ENCODE results near the gene CERCAM.
"Not testable (repeated sequence)": the region's sequence is repeated elsewhere in the genome, so short reads cannot be mapped to it uniquely, and the experiment has no call there.

Gene CERCAM

DNA sequence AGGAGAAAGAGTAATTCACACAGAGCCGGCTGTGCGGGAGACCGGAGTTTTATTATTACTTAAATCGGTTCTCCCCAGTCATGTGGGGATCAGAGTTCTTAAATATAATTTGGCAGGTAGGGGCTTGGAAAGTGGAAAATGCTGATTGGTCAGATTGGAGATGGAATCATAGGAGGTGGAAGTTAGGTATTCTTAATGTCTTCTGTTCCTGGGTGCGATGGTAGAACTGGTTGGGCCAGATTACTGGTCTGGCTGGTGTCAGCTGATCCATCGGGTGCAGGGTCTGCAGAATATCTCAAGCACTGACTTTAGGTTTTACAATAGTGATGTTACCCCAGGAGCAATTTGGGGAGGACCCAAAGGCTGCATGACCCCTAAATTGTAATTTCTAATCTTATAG lies 4.6 kb upstream of the CERCAM start:
- no peak for DNase-seq (ENCODE audit: low read depth in 1 of 2, low spot score in 1 of 2)

DNA sequence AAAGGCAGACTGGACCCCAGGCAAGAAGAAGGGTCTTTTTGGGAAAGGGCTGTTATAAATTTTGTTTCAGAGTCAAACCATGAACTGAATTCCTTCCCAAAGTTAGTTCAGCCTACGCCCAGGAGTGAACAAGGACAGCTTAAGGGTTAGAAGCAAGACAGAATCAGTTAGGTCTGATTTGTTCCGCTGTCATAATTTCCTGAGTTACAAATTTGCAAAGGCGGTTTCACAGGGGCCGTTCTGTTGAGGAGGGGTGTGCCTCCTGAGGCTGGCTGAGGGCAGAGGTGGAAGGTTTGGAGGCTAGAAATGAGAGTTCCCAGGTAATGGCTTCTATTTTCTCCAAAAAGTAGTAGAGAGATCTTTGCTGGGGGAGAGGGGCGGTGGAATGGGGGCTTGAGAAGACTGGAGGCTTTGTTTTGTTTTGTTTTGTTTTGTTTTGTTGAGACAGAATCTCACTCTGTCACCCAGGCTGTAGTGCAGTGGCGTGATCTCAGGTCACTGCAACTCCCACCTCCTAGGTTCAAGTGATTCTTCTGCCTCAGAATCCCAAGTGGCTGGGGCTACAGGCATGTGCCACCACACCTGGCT lies 4.1 kb upstream of the CERCAM start:
- DNase-seq (ENCODE audit: low read depth in 1 of 2, low spot score in 1 of 2) = no peak

DNA sequence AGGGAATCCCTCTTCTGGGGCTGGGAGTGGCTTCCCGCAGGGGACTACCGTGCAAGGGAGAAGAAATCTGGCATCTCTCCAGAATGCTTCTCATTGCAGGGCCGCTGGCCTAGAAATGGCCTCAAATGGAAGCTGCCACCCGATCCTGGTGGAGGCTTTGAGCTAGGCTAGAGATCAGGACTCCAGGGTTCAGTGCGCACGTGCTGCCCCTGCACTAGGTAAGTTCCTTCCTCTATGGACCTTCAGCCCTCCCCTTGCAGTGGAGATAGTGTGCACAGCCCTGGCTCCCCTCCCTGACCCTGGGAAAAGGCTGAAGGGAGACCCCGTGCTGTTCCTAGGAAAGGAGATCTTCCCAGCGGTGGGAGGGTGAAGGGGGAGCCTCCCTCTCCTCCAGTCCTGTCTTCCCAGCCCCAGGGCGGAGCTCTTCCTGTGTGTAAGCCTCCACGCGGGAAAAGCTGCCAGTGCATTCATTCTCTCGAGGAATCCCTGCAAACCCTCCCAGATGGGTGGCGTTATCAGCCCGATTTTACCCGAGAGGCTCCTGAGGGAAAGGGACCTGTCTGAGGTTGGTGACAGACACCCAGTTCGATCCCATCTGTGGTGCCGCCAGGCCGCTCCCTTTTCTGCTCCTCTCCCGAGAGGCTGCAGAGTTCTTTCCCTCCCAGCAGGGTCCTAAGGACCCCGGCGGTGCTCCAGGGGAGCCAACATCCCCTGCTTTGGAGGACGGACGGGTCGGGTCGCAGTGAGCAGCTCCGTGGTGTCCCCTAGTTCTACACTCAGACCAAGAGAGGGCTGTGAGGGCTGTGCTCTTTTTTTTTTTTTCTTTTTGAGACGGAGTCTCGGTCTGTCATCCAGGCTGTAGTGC lies 1.4 kb upstream of the CERCAM start:
- DNase-seq (ENCODE audit: low read depth in 1 of 2, low spot score in 1 of 2) = no peak

DNA sequence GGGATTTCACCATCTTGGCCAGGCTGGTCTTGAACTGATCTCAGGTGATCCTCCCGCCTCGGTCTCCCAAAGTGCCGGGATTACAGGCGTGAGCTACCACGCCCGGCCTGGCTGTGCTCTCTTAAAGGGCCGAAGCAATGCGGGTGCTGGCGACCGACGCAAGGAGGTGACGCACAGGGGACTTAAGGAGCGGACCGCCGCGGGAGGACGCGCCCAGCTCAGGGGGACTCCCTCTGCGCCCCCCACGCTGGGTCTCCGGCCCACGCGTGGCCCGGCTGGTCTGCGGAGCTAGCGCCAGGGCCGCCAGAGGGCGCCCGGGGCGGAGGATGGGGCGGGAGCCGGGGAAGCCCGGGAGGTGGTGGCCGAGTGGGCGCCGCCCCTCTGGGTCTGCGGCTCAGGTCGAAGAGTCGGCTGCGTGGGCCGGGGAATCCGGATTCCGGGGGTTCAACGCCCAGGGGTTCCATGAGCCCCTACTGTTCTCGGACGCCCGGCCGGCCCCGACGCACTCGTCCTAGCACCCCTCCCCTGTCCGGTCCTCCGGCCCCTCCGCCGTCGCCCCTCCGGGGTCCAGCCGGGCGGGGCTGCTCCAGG lies 502 bp upstream of the CERCAM start:
- DNase-seq (ENCODE audit: low read depth in 1 of 2, low spot score in 1 of 2) = peak; percentile 9 to 22

DNA sequence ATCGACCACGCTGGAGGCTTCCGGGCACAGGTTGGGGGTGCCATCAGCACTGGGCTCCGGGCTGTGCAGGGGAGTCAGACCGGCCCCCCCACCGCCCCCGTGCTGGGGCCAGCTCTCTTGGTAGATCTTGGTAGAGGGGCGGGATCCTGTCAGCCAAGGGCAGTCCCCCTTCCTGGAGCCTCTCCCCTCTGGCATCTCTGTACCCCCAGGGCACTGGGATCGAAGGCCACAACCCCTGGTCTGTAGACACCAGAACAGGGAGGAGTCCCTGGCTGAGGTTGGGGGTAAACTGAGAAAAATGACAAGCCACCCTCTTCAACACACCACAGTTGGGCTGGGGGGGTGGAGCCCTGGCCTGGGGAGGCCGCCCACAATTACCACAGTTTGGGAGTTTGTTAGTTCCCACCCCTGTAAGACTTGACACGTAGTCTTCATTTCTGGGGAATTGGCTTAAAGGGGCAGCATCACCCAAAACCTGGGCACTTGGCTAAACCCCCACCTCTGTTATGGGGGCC lies 882 bp downstream of the CERCAM start:
- DNase-seq (ENCODE audit: low read depth in 1 of 2, low spot score in 1 of 2) = no peak

DNA sequence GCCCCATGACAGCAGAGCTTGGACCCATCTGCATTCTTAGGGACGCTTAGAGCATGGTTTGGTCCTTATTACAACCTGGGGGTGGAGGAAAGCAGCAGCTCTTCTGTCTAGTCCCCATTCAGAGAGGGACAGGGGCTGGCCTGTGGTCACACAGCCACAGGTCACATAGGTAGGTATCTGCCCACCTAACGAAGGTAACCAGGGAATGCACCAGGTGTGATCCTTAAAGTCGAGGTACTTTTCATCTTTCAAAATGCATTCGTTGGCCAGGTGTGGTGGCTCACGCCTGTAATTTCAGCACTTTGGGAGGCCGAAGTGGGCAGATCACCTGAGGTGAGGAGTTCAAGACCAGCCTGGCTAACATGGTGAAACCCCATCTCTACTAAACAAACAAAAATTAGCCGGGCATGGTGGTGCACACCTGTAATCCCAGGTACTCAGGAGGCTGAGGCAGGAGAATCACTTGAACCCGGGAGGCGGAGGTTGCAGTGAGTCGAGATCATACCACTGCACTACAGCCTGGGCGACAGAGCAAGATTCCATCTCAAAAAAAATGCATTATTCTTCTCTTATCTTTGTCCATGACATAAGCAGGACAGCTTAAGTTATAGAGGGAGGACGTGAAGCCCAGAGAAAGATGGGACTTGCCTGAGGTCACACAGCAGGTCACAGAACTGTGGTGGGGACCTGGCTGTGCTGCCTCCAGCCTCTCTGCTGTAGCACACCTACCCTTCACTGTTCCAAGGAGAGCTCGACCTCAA lies 1.5 kb downstream of the CERCAM start:
- not testable (repeated sequence) for DNase-seq (ENCODE audit: low read depth in 1 of 2, low spot score in 1 of 2)

DNA sequence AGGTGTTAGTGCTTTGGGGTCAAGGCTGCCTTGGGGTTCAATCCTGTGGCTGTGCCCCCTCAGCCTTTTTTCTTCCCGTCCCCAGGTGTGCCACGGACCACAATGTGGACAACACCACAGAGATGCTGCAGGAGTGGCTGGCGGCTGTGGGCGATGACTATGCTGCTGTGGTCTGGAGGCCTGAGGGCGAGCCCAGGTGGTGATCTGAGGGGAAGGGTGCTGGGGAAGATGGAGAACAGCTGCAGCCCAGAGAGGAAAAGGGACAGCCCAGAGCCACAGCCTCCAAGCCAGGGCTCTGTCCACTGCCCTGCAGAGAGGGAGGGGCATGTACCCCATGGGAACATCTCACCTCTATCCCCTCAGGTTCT lies 2.1 kb downstream of the CERCAM start:
- no peak for DNase-seq (ENCODE audit: low read depth in 1 of 2, low spot score in 1 of 2)

DNA sequence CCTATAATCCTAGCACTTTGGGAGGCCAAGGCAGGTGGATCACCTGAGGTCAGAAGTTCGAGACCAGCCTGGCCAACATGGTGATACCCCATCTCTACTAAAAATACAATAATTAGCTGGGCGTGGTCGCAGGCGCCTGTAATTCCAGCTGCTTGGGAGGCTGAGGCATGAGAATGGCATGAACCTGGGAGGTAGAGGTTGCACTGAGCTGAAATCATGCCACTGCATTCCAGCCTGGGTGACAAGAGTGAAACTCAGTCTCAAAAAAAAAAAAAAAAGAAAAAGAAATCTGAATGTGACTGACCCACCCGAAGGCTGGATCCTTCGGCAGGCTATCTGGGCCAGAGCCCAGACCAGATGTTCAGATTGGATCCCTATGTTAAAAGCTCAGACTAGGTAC lies 2.7 kb downstream of the CERCAM start:
- DNase-seq (ENCODE audit: low read depth in 1 of 2, low spot score in 1 of 2) = not testable (repeated sequence)

DNA sequence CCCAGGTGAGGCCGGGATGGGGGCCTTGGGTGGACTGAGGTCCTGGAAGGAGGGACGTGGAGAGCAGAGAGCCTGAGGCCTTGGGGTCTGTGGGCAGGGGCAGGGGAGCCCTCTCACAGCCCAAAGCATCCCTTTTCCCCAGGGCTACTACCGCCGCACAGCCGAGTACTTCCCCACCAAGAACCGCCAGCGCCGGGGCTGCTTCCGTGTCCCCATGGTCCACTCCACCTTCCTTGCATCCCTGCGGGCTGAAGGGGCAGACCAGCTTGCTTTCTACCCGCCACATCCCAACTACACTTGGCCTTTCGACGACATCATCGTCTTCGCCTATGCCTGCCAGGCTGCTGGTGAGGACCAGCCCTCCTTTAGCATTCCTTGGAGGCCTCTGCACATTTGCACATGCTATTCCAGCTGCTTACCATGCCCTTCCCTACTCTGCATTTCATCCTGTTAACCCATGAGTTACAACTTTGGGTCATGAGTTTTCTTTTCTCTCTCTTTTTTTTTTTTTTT lies 3.7 kb downstream of the CERCAM start:
- no peak for DNase-seq (ENCODE audit: low read depth in 1 of 2, low spot score in 1 of 2)

DNA sequence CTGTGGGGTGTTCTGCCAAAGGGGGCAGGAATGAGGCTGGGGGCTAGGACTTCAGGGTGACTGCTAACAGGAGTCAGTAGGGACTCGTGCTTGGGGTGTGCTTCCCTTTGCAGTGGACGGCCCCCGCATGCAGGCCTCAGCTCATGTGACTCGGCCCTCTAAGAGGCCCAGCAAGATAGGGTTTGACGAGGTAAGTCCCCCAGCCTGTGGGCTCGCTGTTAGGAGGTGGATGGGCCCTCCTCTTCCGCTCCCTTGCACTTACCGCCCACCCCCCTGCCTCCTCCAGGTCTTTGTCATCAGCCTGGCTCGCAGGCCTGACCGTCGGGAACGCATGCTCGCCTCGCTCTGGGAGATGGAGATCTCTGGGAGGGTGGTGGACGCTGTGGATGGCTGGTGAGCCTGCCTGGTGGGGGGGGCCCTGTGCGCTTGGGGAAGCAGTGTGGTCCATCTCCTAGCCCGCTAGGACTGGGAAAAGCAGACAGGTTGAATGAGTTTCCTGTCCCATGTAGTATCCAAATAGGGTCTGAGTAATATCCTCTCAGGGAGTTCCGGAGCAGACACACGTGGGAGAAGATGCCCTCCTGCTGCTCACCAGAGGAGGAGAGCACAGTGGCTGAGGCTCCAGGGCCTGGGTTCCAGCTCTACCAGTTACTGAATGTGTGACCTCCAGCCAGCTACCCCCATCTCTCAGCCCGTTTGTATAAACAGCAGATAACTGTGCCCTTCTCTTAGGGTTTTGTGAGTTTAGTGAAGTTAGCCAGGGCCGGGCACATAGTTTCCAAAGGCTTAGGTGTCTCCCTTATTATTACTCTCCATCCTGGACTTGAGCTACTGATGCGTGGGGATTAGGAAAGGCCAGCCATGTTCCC lies 8.2 kb downstream of the CERCAM start:
- no peak for DNase-seq (ENCODE audit: low read depth in 1 of 2, low spot score in 1 of 2)

DNA sequence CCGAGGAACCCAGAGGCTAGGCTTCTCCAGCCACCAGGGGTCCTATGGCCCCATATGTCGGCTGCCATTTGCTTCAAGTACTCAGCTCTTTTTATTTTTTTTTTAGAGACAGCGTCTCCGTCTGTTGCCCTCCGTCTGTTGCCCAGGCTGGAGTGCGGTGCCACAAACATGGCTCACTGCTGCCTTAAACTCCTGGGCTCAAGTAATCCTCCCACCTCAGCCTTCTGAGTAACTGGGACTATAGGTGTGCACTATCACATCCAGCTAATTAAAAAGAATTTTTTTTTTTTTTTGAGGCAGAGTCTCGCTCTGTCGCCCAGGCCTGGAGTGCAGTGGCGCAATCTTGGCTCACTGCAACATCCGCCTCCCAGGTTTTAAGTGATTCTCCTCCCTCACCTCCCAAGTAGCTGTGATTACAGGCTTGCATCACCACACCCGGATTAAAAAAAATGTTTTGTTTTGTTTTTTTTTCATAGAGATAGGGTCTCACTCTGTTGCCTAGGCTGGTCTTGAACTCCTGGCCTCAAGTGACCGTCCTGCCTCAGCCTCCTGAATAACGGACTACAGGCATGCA lies 8.9 kb downstream of the CERCAM start:
- no peak for DNase-seq (ENCODE audit: low read depth in 1 of 2, low spot score in 1 of 2)

DNA sequence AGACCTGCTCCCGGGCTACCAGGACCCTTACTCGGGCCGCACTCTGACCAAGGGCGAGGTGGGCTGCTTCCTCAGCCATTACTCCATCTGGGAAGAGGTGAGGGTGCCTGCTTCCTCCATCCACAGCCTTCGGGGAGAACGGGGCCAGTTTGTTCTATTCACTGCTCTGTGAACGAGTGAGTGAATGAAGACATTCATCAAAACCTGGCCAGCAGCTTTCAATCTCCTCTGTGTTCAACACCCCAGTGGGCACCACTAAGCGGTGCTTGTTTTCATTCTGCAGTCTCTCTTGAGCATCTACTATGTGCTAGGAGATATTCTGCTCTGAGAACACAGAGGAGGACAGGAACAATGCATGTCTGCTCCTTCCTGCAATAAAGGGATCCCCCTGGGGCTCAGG lies 10.6 kb downstream of the CERCAM start:
- no peak for DNase-seq (ENCODE audit: low read depth in 1 of 2, low spot score in 1 of 2)

DNA sequence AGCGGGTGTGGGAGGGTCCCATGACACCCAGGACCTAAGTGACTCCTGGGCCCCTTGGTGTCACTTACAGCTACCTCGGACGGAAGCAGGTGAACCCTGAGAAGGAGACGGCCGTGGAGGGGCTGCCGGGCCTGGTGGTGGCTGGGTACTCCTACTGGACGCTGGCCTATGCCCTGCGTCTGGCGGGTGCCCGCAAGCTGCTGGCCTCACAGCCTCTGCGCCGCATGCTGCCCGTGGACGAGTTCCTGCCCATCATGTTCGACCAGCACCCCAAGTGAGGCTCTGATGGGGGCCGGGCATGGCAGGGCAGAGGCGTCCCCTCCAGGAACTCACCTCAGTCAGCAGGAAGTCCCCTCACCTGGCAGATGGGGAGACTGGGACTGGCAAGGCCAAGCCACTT lies 13.7 kb downstream of the CERCAM start:
- no peak for DNase-seq (ENCODE audit: low read depth in 1 of 2, low spot score in 1 of 2)

DNA sequence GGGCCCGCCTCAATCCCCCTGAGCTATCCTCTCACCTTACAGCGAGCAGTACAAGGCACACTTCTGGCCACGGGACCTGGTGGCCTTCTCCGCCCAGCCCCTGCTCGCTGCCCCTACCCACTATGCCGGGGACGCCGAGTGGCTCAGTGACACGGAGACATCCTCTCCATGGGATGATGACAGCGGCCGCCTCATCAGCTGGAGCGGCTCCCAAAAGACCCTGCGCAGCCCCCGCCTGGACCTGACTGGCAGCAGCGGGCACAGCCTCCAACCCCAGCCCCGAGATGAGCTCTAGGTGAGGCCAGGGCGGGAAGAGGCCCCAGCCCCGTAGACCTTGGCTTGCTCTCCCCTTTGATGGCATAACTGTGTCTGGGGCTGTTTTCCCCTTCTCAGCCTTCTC lies 15.0 kb downstream of the CERCAM start:
- DNase-seq (ENCODE audit: low read depth in 1 of 2, low spot score in 1 of 2) = no peak

DNA sequence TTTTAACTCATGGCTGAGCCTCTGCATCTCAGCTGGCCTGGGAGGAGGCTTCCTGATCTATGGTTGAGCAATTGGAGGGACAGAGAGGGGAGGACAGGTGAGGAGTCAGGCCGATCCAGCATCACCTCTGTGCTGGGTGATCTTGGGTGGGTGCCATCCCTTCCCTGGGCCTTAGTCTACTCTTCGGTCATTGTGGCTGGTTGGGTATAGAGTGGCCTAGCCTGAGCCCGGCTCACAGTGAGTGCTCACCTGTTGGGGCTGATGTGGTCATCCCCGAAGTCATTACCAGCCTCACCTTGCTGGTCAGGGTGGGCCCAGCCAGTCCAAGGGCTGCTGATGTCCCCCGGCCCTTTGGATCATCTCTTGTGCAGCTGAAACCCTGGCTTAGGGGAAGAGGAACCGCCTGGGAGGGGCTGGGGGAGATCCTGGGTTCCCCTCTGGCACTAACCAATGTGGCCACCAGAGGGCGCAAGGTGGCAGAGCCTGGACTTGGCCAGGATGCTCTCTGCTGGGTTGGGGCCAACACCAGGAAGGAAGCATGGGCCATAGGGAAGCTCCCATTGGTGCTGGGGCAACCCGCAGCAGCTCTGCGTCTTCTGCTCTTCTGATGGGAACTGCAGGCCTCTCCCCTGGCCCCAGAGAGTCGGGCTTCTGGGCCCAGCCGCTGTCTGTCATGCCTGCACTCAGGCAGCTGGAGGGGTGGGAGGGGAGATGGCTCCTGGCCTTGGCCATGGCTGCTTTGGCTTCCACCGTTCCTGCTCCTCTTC lies 17.9 kb downstream of the CERCAM start:
- peak; percentile 70 to 77 for DNase-seq (ENCODE audit: low read depth in 1 of 2, low spot score in 1 of 2)

DNA sequence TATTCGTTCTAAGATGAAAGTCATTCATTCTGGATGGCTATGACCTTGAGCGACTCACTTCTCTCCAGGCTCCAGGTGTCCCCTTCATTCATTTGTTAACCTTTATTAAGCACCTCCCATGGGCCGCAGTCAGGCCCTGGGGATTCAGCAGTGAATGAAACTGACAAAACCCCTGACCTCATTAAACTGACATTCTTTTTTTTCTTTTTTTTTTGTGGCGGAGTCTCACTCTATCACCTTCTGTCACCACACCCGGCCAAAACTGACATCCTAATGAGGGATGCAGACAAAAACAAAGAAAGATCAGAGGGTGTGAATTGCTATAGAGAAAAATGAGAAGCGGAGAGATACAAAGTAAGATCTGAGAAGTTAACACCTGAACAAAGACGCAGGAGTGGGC lies 18.6 kb downstream of the CERCAM start:
- no peak for DNase-seq (ENCODE audit: low read depth in 1 of 2, low spot score in 1 of 2)

DNA sequence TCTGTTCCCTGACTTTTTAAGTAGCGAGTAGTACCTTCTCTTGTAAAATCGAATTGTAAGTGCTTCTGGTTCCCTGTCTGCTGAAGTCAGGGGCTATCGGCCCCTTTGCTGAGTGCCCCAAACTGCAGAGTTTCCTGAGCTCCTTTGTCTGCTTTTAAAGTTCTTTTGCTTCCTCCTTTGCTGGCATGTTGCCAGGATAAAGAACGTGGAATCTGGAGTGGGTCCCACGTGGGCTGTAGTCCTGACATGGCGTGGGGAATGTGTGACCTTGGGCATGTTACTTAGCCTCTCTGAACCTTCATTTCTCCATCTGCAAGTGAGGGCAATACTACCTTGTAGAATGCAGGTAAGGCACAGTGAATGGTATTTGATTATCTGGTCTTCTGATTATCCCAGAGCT lies 21.5 kb downstream of the CERCAM start:
- no peak for DNase-seq (ENCODE audit: low read depth in 1 of 2, low spot score in 1 of 2)

DNA sequence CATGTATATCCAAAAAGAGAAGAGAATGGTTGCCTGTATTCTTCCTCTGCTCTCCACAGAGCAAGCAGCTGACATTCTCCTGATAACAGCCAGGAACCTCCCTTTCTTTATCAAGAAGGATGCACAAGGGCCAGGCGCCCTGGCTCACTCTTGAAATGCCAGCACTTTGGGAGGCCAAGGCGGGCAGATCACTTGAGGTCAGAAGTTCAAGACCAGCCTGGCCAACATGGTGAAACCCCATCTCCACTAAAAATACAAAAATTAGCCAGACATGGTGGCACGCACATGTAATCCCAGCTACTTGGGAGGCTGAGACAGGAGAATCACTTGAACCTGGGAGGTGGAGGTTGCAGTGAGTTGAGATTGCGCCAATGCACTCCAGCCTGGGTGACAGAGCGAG lies 25.8 kb downstream of the CERCAM start:
- DNase-seq (ENCODE audit: low read depth in 1 of 2, low spot score in 1 of 2) = not testable (repeated sequence)

DNA sequence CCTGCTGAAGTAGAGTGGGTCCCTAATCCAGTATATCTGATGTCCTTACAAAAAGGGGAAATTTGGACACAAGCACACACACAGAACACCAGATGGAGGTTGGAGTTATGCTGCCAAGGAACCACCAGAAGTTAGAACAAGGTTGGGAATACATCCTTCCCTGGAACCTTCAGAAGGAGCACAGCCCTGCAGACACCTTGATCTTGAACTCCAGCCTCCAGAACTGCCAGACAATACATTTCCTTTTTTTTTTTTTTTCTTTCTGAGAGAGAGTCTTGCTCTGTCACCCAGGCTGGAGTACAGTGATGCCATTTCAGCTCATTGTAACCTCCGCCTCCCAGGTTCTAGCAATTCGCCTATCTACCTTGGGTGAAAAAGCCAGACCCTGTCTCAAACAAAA lies 28.1 kb downstream of the CERCAM start:
- no peak for DNase-seq (ENCODE audit: low read depth in 1 of 2, low spot score in 1 of 2)

Data from activated CD4-positive, alpha-beta T cell treated with anti-CD3 and anti-CD28 coated beads, Interleukin-2, amount 50 U/mL, for 24 hours (primary cell).